ENCODE data around the gene GON7.

Gene GON7

GRCh38 chr14:93155667-93156066 is 51.2 kb downstream of the GON7 start:
- no peak for DNase-seq

GRCh38 chr14:93153121-93153520 is 53.7 kb downstream of the GON7 start:
- DNase-seq, result no peak
